Measurements from ENCODE around the gene NUP93. TPM values are rescaled to one million over a fixed set of nuclear protein-coding genes. Genes with fewer than 3 reads are reported as not detected.
A peak's percentile ranks its signal among the peaks of the same experiment; 100 is the strongest.

NUP93 gene
- total and polyA plus RNA-seq, 9 of the 15 experiments (the other 6 are each of a cell fraction or from before 2014, with no cell fraction given), result 92.0 to 162 (median 121) TPM

- TF ChIP-seq, protein P1, sequence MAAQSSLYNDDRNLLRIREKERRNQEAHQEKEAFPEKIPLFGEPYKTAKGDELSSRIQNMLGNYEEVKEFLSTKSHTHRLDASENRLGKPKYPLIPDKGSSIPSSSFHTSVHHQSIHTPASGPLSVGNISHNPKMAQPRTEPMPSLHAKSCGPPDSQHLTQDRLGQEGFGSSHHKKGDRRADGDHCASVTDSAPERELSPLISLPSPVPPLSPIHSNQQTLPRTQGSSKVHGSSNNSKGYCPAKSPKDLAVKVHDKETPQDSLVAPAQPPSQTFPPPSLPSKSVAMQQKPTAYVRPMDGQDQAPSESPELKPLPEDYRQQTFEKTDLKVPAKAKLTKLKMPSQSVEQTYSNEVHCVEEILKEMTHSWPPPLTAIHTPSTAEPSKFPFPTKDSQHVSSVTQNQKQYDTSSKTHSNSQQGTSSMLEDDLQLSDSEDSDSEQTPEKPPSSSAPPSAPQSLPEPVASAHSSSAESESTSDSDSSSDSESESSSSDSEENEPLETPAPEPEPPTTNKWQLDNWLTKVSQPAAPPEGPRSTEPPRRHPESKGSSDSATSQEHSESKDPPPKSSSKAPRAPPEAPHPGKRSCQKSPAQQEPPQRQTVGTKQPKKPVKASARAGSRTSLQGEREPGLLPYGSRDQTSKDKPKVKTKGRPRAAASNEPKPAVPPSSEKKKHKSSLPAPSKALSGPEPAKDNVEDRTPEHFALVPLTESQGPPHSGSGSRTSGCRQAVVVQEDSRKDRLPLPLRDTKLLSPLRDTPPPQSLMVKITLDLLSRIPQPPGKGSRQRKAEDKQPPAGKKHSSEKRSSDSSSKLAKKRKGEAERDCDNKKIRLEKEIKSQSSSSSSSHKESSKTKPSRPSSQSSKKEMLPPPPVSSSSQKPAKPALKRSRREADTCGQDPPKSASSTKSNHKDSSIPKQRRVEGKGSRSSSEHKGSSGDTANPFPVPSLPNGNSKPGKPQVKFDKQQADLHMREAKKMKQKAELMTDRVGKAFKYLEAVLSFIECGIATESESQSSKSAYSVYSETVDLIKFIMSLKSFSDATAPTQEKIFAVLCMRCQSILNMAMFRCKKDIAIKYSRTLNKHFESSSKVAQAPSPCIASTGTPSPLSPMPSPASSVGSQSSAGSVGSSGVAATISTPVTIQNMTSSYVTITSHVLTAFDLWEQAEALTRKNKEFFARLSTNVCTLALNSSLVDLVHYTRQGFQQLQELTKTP (IDR thresholded peaks at IDR 0.05; ENCODE audit: low read depth in 1 of 2, partially characterized antibody in 2 of 2), result no peak
- TF ChIP-seq NFIC (IDR thresholded peaks at IDR 0.05) (peak; percentile 83), SMARCB1 (IDR thresholded peaks at IDR 0.05; ENCODE audit: insufficient read length, low read depth) (no peak), ARID3A (IDR thresholded peaks at IDR 0.05; ENCODE audit: borderline replicate concordance, low read depth, low read length) (no peak)
Observed at GRCh38 chr16:56776562-56776961, 46.6 kb downstream of the NUP93 start (continued).

DNA sequence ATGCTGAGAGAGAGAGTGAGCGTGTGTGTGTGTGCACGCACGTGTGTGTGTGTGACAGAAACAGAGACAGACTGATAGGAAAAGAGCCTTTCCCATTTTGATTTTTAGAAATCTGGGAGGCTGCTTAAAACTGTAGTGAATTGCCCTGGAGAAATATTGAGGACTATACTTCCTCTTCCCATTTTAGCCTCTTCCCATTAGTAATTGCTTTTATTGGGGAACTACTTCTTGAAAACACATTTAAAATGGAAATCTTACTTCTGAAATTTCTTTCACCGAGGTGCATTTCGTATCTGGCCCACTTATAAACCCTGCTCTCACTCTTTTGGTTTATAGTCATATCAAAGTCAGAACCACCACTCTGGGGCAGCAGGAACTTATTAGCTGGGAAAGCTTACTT is 47.1 kb downstream of the NUP93 start:
- DNase-seq (ENCODE audit: extremely low read depth in 1 of 4, low spot score in 3 of 4), result no peak
- no peak for TF ChIP-seq HLTF (IDR thresholded peaks at IDR 0.05)
- no peak for TF ChIP-seq ZBTB11 (CRISPR knock-in tag; IDR thresholded peaks at IDR 0.05)
- TF ChIP-seq, protein P2, sequence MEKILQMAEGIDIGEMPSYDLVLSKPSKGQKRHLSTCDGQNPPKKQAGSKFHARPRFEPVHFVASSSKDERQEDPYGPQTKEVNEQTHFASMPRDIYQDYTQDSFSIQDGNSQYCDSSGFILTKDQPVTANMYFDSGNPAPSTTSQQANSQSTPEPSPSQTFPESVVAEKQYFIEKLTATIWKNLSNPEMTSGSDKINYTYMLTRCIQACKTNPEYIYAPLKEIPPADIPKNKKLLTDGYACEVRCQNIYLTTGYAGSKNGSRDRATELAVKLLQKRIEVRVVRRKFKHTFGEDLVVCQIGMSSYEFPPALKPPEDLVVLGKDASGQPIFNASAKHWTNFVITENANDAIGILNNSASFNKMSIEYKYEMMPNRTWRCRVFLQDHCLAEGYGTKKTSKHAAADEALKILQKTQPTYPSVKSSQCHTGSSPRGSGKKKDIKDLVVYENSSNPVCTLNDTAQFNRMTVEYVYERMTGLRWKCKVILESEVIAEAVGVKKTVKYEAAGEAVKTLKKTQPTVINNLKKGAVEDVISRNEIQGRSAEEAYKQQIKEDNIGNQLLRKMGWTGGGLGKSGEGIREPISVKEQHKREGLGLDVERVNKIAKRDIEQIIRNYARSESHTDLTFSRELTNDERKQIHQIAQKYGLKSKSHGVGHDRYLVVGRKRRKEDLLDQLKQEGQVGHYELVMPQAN (IDR thresholded peaks at IDR 0.05; ENCODE audit: borderline replicate concordance), result no peak

More for the DNA sequence above, 47.1 kb downstream of the NUP93 start:
- ATAC-seq (no peak), FAIRE-seq (no peak)
- POLR2A ChIA-PET, result interaction anchor here (0.5 to 2.2 kb wide), 5 partner anchors 7 to 406 kb away, joined by 3 to 10 read pairs (median 3); no protein-coding TSS in a partner anchor
- Histone ChIP-seq H3K27ac (ENCODE audit: extremely low read depth, low read depth, low read length) (no peak overlapping the region), H2AFZ (ENCODE audit: low read depth, low read length) (no peak overlapping the region), H3K79me2 (ENCODE audit: control insufficient read depth, insufficient read depth, low read length) (peaks cover 27% of the 10 kb centered on the region), H3K4me3 (no peak overlapping the region), H3K4me2 (ENCODE audit: insufficient read depth, low read length) (no peak overlapping the region), H3K36me3 (ENCODE audit: control insufficient read depth, insufficient read depth, low read length) (peaks cover 7% of the 10 kb centered on the region), H3K9ac (ENCODE audit: insufficient read depth in 1 of 2, low read depth in 2 of 2, low read length in 2 of 2) (no peak overlapping the region), H4K20me1 (replicated peaks; ENCODE audit: control insufficient read depth, insufficient read depth, low read length) (no peaks in the 10 kb centered on the region; the same call in 1 of the 2 replicates), H3K9me1 (ENCODE audit: control insufficient read depth, insufficient read depth, low read length) (no peaks in the 10 kb centered on the region), H3K9me3 (replicated peaks; ENCODE audit: control insufficient read depth, insufficient read depth, low read depth, low read length) (no peaks in the 10 kb centered on the region), H3K4me1 (replicated peaks in 1 of 2; ENCODE audit: control insufficient read depth in 2 of 2, insufficient read depth in 2 of 2, low read length in 2 of 2) (no peaks in the 10 kb centered on the region), H3K27me3 (ENCODE audit: control insufficient read depth in 2 of 2, insufficient read depth in 2 of 2, low read length in 2 of 2) (no peaks in the 10 kb centered on the region)
- intact Hi-C loops (cut with micrococcal nuclease), result no loop called here
- CTCF ChIA-PET (ENCODE audit: low intra/inter-chr PET ratio), result no interaction called here
- 94% methylated on average over 5 of the region's 5 CpGs for WGBS (ENCODE audit: insufficient coverage, low coverage, missing lambda C conversion rate)
- BruUV-seq (replicated peaks), result no TSS peak
- in situ Hi-C loops (cut with MboI), result no loop called here

Data from K562 (cell line).